A673 (cell line): ENCODE measurements around the gene DAD1. TPM values are rescaled to one million over a fixed set of nuclear protein-coding genes. Genes with fewer than 3 reads are reported as not detected.
A peak's percentile ranks its signal among the peaks of the same experiment; 100 is the strongest.

Source experiments
- BruUV-seq: library from RNA; stranded (reverse); fragments of 400-500 nt; replicated peaks from 2 replicates; lab custom pipeline; 2021; lab: Mats Ljungman, UMichigan
- CTCF ChIA-PET: fragments of 300-600 bp; sonication (Branson Sonifier 250); formaldehyde crosslinking; loops from one replicate; lab custom pipeline; 2022; ENCODE audit warnings: antibody characterized with exemption; lab: Charles Lee
- POLR2A ChIA-PET: fragments of 300-600 bp; sonication (Branson Sonifier 250); formaldehyde crosslinking; loops from one replicate; lab custom pipeline; 2022; ENCODE audit warnings: antibody characterized with exemption; ENCODE audit not compliant: low non-redundant PET; lab: Charles Lee
- DNase-seq: peaks from one replicate; pipeline ENCODE4 v3.0.0-alpha.2; 2015; ENCODE audit warnings: low spot score
- H3K27ac ChIP-seq: fragments of 200-600 bp; sonication (generic); 2 replicates; pipeline ENCODE4 v1.5.1; 2016; ENCODE audit warnings: mixed run types, low read depth, mild to moderate bottlenecking, mixed read lengths, antibody characterized with exemption, low read length; ENCODE audit not compliant: poor library complexity, severe bottlenecking
- H3K27me3 ChIP-seq: fragments of 200-600 bp; sonication (generic); replicated peaks from 2 replicates; pipeline ENCODE4 v1.6.1; 2017; ENCODE audit warnings: mixed run types, low read depth, mild to moderate bottlenecking, mixed read lengths, antibody characterized with exemption, low read length; ENCODE audit not compliant: insufficient read depth, poor library complexity
- H3K36me3 ChIP-seq: fragments of 200-600 bp; sonication (generic); 2 replicates; pipeline ENCODE4 v1.6.1; 2016; ENCODE audit warnings: mixed run types, mild to moderate bottlenecking, mixed read lengths, antibody characterized with exemption, low read length; ENCODE audit not compliant: insufficient read depth, poor library complexity, severe bottlenecking
- H3K4me1 ChIP-seq: fragments of 200-600 bp; sonication (generic); 2 replicates; pipeline ENCODE4 v1.6.1; 2017; ENCODE audit warnings: mixed run types, mild to moderate bottlenecking, mixed read lengths, antibody characterized with exemption, low read length; ENCODE audit not compliant: insufficient read depth, poor library complexity, severe bottlenecking
- H3K4me3 ChIP-seq: fragments of 200-600 bp; sonication (generic); 2 replicates; pipeline ENCODE4 v1.5.1; 2016; ENCODE audit warnings: low read depth, mixed run types, mild to moderate bottlenecking, mixed read lengths, low read length; ENCODE audit not compliant: poor library complexity, severe bottlenecking
- H3K9me3 ChIP-seq: fragments of 200-600 bp; sonication (generic); 2 replicates; pipeline ENCODE4 v1.6.1; 2016; ENCODE audit warnings: mixed run types, low read depth, mild to moderate bottlenecking, mixed read lengths, antibody characterized with exemption, low read length; ENCODE audit not compliant: poor library complexity, severe bottlenecking
- CTCF ChIP-seq: fragments of 300-800, 200-600 bp; sonication (generic); conservative IDR thresholded peaks from 2 replicates; pipeline ENCODE4 v1.5.1; 2017; ENCODE audit warnings: low read depth, mild to moderate bottlenecking, antibody characterized with exemption, low read length, moderate library complexity, mixed read lengths
- EZH2 ChIP-seq: fragments of 200-600 bp; sonication (generic); IDR thresholded peaks from 2 replicates; pipeline ENCODE4 v1.6.1; 2017; ENCODE audit warnings: borderline replicate concordance, low read depth, mild to moderate bottlenecking, mixed read lengths, antibody characterized with exemption, low read length; ENCODE audit not compliant: poor library complexity, severe bottlenecking
- intact Hi-C: fragments of 100-400 bp; cut with micrococcal nuclease; formaldehyde crosslinking; loops from one replicate; pipeline ENCODE4 v1.10.0; 2022; ENCODE audit not compliant: unreplicated experiment
- total RNA-seq: library from RNA; stranded (reverse); gene quantifications from 2 replicates; pipeline ENCODE4 v1.2.3, GENCODE V29; 2021

The DAD1 gene
- total RNA-seq, 1 experiment from 2014 or later: 261 TPM

GRCh38 chr14:22542360-22542759 lies 46.7 kb downstream of the DAD1 start:
- peaks cover 94% of the 10 kb centered on the region for H3K4me1 ChIP-seq
- peak; percentile 84 for DNase-seq
- peak overlapping the region; percentile 36 for H3K27ac ChIP-seq
- POLR2A ChIA-PET: interaction anchor here (0.5 kb wide), 1 partner anchor 20 kb away, joined by 3 read pairs; no protein-coding TSS in a partner anchor
- H3K27me3 ChIP-seq: no peaks in the 10 kb centered on the region
- H3K9me3 ChIP-seq: no peaks in the 10 kb centered on the region
- no TSS peak for BruUV-seq
- H3K4me3 ChIP-seq: no peak overlapping the region
- intact Hi-C loops: no loop called here
- no peaks in the 10 kb centered on the region for H3K36me3 ChIP-seq
- TF ChIP-seq CTCF: no peak
- no peak for TF ChIP-seq EZH2
- CTCF ChIA-PET: no interaction called here

- DNase-seq: no peak
- H3K4me1 ChIP-seq: peaks cover 94% of the 10 kb centered on the region
- no peak for TF ChIP-seq CTCF
- no peak for TF ChIP-seq EZH2
- peak overlapping the region; percentile 36 for H3K27ac ChIP-seq
- H3K9me3 ChIP-seq: no peaks in the 10 kb centered on the region
- no peaks in the 10 kb centered on the region for H3K27me3 ChIP-seq
- H3K36me3 ChIP-seq: no peaks in the 10 kb centered on the region
- ChIA-PET POLR2A (interaction anchor here (0.5 kb wide), 1 partner anchor 20 kb away, joined by 3 read pairs; no protein-coding TSS in a partner anchor), CTCF (no interaction called here)
- intact Hi-C loops: no loop called here
- no peak overlapping the region for H3K4me3 ChIP-seq
- no TSS peak for BruUV-seq
These were observed 47.3 kb downstream of the DAD1 start for GRCh38 chr14:22541721-22542120.

GRCh38 chr14:22540811-22541360 lies 48.1 kb downstream of the DAD1 start:
- no peaks in the 10 kb centered on the region for H3K36me3 ChIP-seq
- POLR2A ChIA-PET: no interaction called here
- intact Hi-C loops: no loop called here
- H3K4me3 ChIP-seq: no peak overlapping the region
- DNase-seq: no peak
- H3K4me1 ChIP-seq: peaks cover 92% of the 10 kb centered on the region
- H3K27ac ChIP-seq: peak overlapping the region; percentile 47
- H3K9me3 ChIP-seq: no peaks in the 10 kb centered on the region
- no peaks in the 10 kb centered on the region for H3K27me3 ChIP-seq
- CTCF ChIA-PET: no interaction called here
- no TSS peak for BruUV-seq
- TF ChIP-seq CTCF: no peak
- TF ChIP-seq EZH2: no peak
